Endothelial cell of umbilical vein (primary cell): ENCODE measurements around the gene TNFAIP8L1. TPM values are rescaled to one million over a fixed set of nuclear protein-coding genes. Genes with fewer than 3 reads are reported as not detected.

Source experiments
- BruUV-seq: library from RNA; stranded (reverse); fragments of 400-500 nt; replicated peaks from 2 replicates; lab custom pipeline; 2021; lab: Mats Ljungman, UMichigan
- CTCF ChIA-PET: fragments of 300-600, 350-600 bp; sonication (Branson Sonifier 250); formaldehyde crosslinking; loops from one replicate; lab custom pipeline; 2021; ENCODE audit warnings: antibody characterized with exemption, inconsistent platforms; lab: Charles Lee
- POLR2A ChIA-PET: fragments of 300-600, 350-600 bp; sonication (Branson Sonifier 250); formaldehyde crosslinking; loops from one replicate; lab custom pipeline; 2021; ENCODE audit warnings: antibody characterized with exemption, inconsistent platforms; lab: Charles Lee
- DNase-seq: peaks from one replicate; pipeline ENCODE4 v3.0.0-alpha.2; 2011; ENCODE audit warnings: low read depth, low spot score
- FAIRE-seq: peaks from 2 replicates; lab custom pipeline; 2011; peaks lifted over from hg19 to GRCh38; lab: Jason Lieb, UNC
- H2AFZ ChIP-seq: 2 replicates; pipeline ENCODE4 v1.6.0; 2012; ENCODE audit warnings: low read depth, low read length, control low read depth, inconsistent platforms
- H3K27ac ChIP-seq: 2 replicates; pipeline ENCODE4 v1.5.1; 2011; ENCODE audit warnings: low read depth, mild to moderate bottlenecking, control low read depth, low read length, moderate library complexity; ENCODE audit not compliant: insufficient read depth
- H3K27me3 ChIP-seq, 2 experiments: 2 replicates each; pipeline versions ENCODE4 v1.6.0 to v1.6.1; 2011; ENCODE audit warnings: low read length in 2 of 2, mixed read lengths in 1 of 2; ENCODE audit not compliant: control insufficient read depth in 2 of 2, insufficient read depth in 2 of 2
- H3K36me3 ChIP-seq, 2 experiments: 2 replicates in 1 of 2; 3 replicates in 1 of 2; pipeline ENCODE4 v1.5.1; 2011; ENCODE audit warnings: low read length in 2 of 2, mild to moderate bottlenecking in 1 of 2, moderate library complexity in 1 of 2; ENCODE audit not compliant: control insufficient read depth in 2 of 2, insufficient read depth in 2 of 2; ENCODE audit errors: extremely low read depth in 1 of 2
- H3K4me1 ChIP-seq: 3 replicates; pipeline ENCODE4 v1.5.1; 2011; ENCODE audit warnings: mild to moderate bottlenecking, low read length; ENCODE audit not compliant: control insufficient read depth, insufficient read depth; ENCODE audit errors: extremely low read depth
- H3K4me2 ChIP-seq: 2 replicates; pipeline ENCODE4 v1.6.1; 2011; ENCODE audit warnings: low read length, control low read depth, mixed read lengths; ENCODE audit not compliant: insufficient read depth
- H3K4me3 ChIP-seq, 3 experiments: fragments of 200-600 bp in 1 of 3; sonication (generic), shearing (Covaris generic) in 1 of 3; replicated peaks in 1 of 3; 2 replicates each; pipeline ENCODE4 v1.5.1; 2011 to 2016; ENCODE audit warnings: control low read depth in 3 of 3, low read length in 3 of 3, mild to moderate bottlenecking in 2 of 3, inconsistent platforms in 1 of 3, low read depth in 1 of 3, moderate library complexity in 1 of 3; ENCODE audit not compliant: insufficient read depth in 1 of 3
- H3K79me2 ChIP-seq: 2 replicates; pipeline ENCODE4 v1.6.0; 2012; ENCODE audit warnings: low read length, inconsistent platforms; ENCODE audit not compliant: control insufficient read depth, insufficient read depth
- H3K9ac ChIP-seq: replicated peaks from 2 replicates; pipeline ENCODE3; 2011; ENCODE audit warnings: low read length, control low read depth; ENCODE audit not compliant: insufficient read depth; ENCODE audit errors: extremely low read depth
- H3K9me1 ChIP-seq: replicated peaks from 3 replicates; pipeline ENCODE4 v1.6.0; 2011; ENCODE audit warnings: mild to moderate bottlenecking, low read length; ENCODE audit not compliant: control insufficient read depth, insufficient read depth; ENCODE audit errors: extremely low read depth
- H3K9me3 ChIP-seq: replicated peaks from 2 replicates; pipeline ENCODE4 v1.5.1; 2012; ENCODE audit warnings: low read length, inconsistent platforms; ENCODE audit not compliant: control insufficient read depth, insufficient read depth
- H4K20me1 ChIP-seq: replicated peaks from 2 replicates; pipeline ENCODE3; 2011; ENCODE audit warnings: mild to moderate bottlenecking, low read length; ENCODE audit not compliant: control insufficient read depth, insufficient read depth; ENCODE audit errors: extremely low read depth
- EZH2 ChIP-seq: IDR thresholded peaks from 2 replicates; pipeline ENCODE4 v1.6.1; 2012; ENCODE audit warnings: borderline replicate concordance, low read depth, mild to moderate bottlenecking, moderate library complexity, low read length, inconsistent platforms; ENCODE audit not compliant: severe bottlenecking
- FOS ChIP-seq: IDR thresholded peaks from 2 replicates; pipeline ENCODE4 v1.6.1; 2011; ENCODE audit warnings: mild to moderate bottlenecking, low read length, moderate library complexity, borderline replicate concordance; ENCODE audit not compliant: insufficient read depth
- GATA2 ChIP-seq: IDR thresholded peaks from 2 replicates; pipeline ENCODE4 v1.7.0; 2011; ENCODE audit warnings: low read depth, mild to moderate bottlenecking, moderate library complexity, mixed read lengths, low read length; ENCODE audit not compliant: insufficient read length, insufficient read depth
- JUN ChIP-seq: IDR thresholded peaks from 2 replicates; pipeline ENCODE4 v1.6.1; 2011; ENCODE audit warnings: borderline replicate concordance, low read depth; ENCODE audit not compliant: insufficient read length, insufficient read depth
- MYC ChIP-seq: IDR thresholded peaks from one replicate; pipeline ENCODE4 v1.6.1; 2011; ENCODE audit warnings: mild to moderate bottlenecking, low read depth, low read length
- POLR2A ChIP-seq: IDR thresholded peaks from 2 replicates; pipeline ENCODE4 v1.6.1; 2012; ENCODE audit warnings: low read depth, mild to moderate bottlenecking, control low read depth, low read length
- POLR2AphosphoS5 ChIP-seq: IDR thresholded peaks from 2 replicates; pipeline ENCODE4 v1.6.1; 2012; ENCODE audit warnings: low read depth, mild to moderate bottlenecking, control low read depth, low read length, moderate library complexity; ENCODE audit not compliant: insufficient read depth
- dilution Hi-C: fragments of 300-500 bp; cut with MboI; formaldehyde crosslinking; loops from one replicate; pipeline ENCODE4 v1.15.0; 2019; ENCODE audit warnings: low sequenced_read_pairs; ENCODE audit not compliant: extremely low pct_ligation_motif_present
- intact Hi-C: fragments of 100-400 bp; cut with micrococcal nuclease; formaldehyde crosslinking; loops from one replicate; pipeline ENCODE4 v1.10.0; 2022
- polyA plus RNA-seq, 4 experiments: library from polyadenylated mRNA; depleted of rRNA in 3 of 4; stranded (reverse) in 3 of 4; unstranded in 1 of 4; fragments of >200 nt; gene quantifications; 2 replicates each; pipeline versions ENCODE4 v1.2.1 to v1.2.3, GENCODE V29; 2011 to 2012; ENCODE audit warnings: missing spikeins in 1 of 4
- total RNA-seq: library from RNA; stranded (reverse); gene quantifications from 2 replicates; pipeline ENCODE4 v1.2.3, GENCODE V29; 2021
- TF ChIP-seq, protein P1 (sequence below): IDR thresholded peaks from 2 replicates; pipeline ENCODE4 v1.6.1; 2011; ENCODE audit not compliant: insufficient read depth, insufficient read length
- TF ChIP-seq, protein P2 (sequence below), 2 donors: IDR thresholded peaks; 1 replicate in 1 of 2; 2 replicates in 1 of 2; pipeline ENCODE4 v1.5.1; 2011; ENCODE audit warnings: low read length in 2 of 2, mild to moderate bottlenecking in 2 of 2, moderate library complexity in 2 of 2, control low read depth in 1 of 2, inconsistent platforms in 1 of 2, low read depth in 1 of 2; ENCODE audit not compliant: insufficient read depth in 1 of 2; ENCODE audit errors: extremely low read depth in 1 of 2

The TNFAIP8L1 gene
- total and polyA plus RNA-seq, 2 donors (not counting 3 experiments of a cell fraction or from before 2014, with no cell fraction given), result 40.0 to 56.1 TPM

DNA sequence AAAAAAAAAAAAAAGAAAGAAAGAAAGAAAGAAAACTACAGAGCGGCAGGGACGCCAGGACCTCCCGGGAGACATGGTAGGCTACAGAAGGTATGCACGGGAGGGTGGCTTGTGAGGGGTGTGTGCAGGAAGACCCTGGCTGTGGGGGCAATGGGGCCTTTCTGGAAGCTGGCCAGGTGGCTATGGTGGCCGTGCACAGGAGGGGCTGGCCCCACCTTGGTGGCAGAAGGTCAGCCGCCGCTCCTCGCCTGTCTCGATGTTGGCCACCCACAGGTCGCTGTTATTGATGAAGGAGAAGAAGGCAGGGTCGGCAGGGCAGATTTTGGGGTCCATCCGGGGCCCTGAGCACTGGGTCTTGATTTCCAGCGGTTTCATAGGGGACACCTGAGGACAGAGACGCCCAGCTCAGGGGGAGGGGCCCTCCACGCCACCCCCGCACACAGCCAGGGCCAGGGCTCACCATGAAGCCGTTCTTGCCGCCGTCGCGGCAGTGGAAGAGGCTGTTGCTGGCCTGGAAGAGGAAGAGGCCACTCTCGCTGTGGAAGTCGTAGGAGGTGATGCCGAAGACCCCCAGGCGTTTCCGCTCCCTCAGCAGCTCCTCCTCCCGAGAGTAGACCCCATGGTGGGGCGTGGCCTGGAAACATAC, 64.5 kb downstream of the TNFAIP8L1 start:
- H4K20me1 ChIP-seq, result no peaks in the 10 kb centered on the region
- no peak overlapping the region for H3K27ac ChIP-seq
- no peak overlapping the region for H3K4me3 ChIP-seq
- no peak overlapping the region for H3K9ac ChIP-seq
- no peaks in the 10 kb centered on the region for H3K4me1 ChIP-seq
- TF ChIP-seq GATA2 (no peak), POLR2AphosphoS5 (no peak), FOS (no peak), MYC (no peak), EZH2 (no peak), POLR2A (no peak), JUN (no peak)
- TF ChIP-seq, protein P1, sequence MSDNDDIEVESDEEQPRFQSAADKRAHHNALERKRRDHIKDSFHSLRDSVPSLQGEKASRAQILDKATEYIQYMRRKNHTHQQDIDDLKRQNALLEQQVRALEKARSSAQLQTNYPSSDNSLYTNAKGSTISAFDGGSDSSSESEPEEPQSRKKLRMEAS, result no peak
- TF ChIP-seq, protein P2, sequence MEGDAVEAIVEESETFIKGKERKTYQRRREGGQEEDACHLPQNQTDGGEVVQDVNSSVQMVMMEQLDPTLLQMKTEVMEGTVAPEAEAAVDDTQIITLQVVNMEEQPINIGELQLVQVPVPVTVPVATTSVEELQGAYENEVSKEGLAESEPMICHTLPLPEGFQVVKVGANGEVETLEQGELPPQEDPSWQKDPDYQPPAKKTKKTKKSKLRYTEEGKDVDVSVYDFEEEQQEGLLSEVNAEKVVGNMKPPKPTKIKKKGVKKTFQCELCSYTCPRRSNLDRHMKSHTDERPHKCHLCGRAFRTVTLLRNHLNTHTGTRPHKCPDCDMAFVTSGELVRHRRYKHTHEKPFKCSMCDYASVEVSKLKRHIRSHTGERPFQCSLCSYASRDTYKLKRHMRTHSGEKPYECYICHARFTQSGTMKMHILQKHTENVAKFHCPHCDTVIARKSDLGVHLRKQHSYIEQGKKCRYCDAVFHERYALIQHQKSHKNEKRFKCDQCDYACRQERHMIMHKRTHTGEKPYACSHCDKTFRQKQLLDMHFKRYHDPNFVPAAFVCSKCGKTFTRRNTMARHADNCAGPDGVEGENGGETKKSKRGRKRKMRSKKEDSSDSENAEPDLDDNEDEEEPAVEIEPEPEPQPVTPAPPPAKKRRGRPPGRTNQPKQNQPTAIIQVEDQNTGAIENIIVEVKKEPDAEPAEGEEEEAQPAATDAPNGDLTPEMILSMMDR (IDR thresholded peaks at IDR 0.05; ENCODE audit: extremely low read depth in 1 of 2, insufficient read depth in 1 of 2, low read depth in 1 of 2, low read length in 2 of 2), result no peak
- H3K36me3 ChIP-seq, result peaks cover 15 to 50% of the 10 kb centered on the region in 2 experiments
- H3K9me1 ChIP-seq, result no peaks in the 10 kb centered on the region
- POLR2A ChIA-PET, result no interaction called here
- BruUV-seq, result no TSS peak
- DNase-seq (no peak), FAIRE-seq (no peak)
- no peak overlapping the region for H2AFZ ChIP-seq
- CTCF ChIA-PET, result interaction anchor here (0.7 kb wide), 1 partner anchor 27 kb away, joined by 3 read pairs; no protein-coding TSS in a partner anchor
- no peaks in the 10 kb centered on the region for H3K79me2 ChIP-seq
- dilution Hi-C loops, result no loop called here
- H3K4me2 ChIP-seq, result no peak overlapping the region
- intact Hi-C loops, result no loop called here
- H3K9me3 ChIP-seq, result no peaks in the 10 kb centered on the region
- H3K27me3 ChIP-seq, result no peaks in the 10 kb centered on the region
